ENCODE measurements around the gene IRF8. TPM values are rescaled to one million over a fixed set of nuclear protein-coding genes. Genes with fewer than 3 reads are reported as not detected.

The IRF8 gene
- total RNA-seq, 4 donors from 2014 or later: 1.4 to 13.0 (median 8.8) TPM; not detected in 1

DNA sequence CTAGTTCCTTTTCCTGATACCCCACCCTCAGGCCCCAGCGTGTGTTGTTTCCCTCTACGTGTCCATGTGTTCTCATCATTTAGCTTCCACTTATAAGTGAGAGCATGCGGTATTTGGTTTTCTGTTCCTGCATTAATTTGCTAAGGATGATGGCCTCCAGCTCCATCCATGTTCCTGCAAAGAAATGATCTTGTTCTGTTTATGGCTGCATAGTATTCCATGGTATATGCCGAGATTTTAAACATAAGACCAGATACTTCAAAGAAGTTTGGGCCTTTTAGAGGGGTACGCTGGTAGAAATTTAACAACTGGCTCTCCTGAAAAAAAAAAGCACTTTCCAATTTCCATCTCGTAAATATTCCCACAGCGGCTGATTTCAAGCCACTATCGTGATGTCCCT is 59.8 kb downstream of the IRF8 start:
- H3K27ac ChIP-seq: no peak overlapping the region
- no peak overlapping the region for H3K4me3 ChIP-seq
- DNase-seq: no peak
- no peaks in the 10 kb centered on the region for H3K36me3 ChIP-seq
- TF ChIP-seq CTCF (IDR thresholded peaks at IDR 0.05) (no peak), POLR2A (IDR thresholded peaks at IDR 0.05) (no peak)
- WGBS, 2 donors: 92 to 94% methylated on average over 8 of the region's 8 CpGs
- H3K27me3 ChIP-seq: peaks cover 0 to 42% (median 0%) of the 10 kb centered on the region in 4 donors
- H3K9me3 ChIP-seq: no peaks in the 10 kb centered on the region
- peaks cover 0 to 3% (median 0%) of the 10 kb centered on the region in 3 donors for H3K4me1 ChIP-seq
- intact Hi-C loops (cut with DNase I): no loop called here

DNA sequence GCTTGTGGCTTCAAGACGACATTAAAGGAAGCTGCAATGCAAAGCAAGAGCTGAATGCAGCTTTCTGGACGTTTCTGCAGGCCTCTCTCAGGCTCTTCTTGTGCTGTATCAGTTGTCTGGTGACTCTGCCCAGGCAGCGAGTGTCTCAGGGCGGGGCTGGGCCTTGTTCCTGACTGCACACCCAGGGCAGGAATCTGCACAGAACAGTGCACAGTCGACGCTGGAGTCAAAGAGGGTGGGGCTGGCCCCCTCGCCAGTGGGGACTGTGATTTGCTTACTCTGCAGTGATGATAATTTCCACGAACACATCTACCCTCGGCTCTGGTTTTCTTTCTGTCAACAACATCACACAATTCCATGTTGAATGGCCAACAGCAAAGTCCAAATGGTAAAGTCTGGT is 60.7 kb downstream of the IRF8 start:
- TF ChIP-seq CTCF (IDR thresholded peaks at IDR 0.05) (no peak), POLR2A (IDR thresholded peaks at IDR 0.05) (no peak)
- Histone ChIP-seq H3K27me3 (peaks cover 0 to 36% (median 0%) of the 10 kb centered on the region in 4 donors), H3K27ac (no peak overlapping the region), H3K4me3 (no peak overlapping the region), H3K36me3 (no peaks in the 10 kb centered on the region), H3K9me3 (no peaks in the 10 kb centered on the region), H3K4me1 (peaks cover 0 to 12% (median 0%) of the 10 kb centered on the region in 3 donors)
- no peak for DNase-seq
- intact Hi-C loops (cut with DNase I): no loop called here
- 56 to 63% methylated on average over 9 of the region's 9 CpGs for WGBS, 2 donors

DNA sequence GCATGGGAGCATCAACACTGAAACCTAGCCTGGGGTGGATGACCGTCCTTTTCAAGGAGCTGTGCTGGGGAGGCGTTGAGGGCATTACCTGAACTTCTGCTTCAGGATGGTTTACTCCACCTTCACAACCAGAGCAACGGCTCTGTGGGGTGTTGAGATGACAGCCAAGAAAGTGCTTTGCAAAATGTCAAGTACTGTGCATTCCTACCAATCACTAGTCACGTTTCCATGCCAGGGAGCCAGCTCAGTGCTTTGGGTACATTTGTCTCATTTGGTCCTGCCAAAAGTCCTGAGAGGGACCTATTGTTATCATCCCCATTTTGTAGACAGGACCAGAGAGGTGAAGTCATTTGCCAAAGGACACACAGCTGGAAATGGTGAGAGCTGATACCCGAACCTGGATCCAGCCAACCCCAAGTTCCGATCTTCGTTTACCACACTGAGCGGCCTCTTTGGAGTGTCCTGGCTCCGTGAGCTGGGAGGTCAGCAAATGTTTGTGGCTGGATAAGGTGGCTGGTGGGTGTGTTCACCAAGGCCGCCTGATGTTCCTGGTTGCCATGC is 61.6 kb downstream of the IRF8 start:
- 52 to 66% methylated on average over 7 to 9 of the region's 10 CpGs for WGBS, 2 donors
- no peak overlapping the region for H3K4me3 ChIP-seq
- no peak overlapping the region for H3K27ac ChIP-seq
- intact Hi-C loops (cut with DNase I): no loop called here
- peaks cover 0 to 13% (median 0%) of the 10 kb centered on the region in 3 donors for H3K4me1 ChIP-seq
- H3K36me3 ChIP-seq: no peaks in the 10 kb centered on the region
- no peaks in the 10 kb centered on the region for H3K9me3 ChIP-seq
- DNase-seq: no peak
- no peak for TF ChIP-seq CTCF (IDR thresholded peaks at IDR 0.05)
- TF ChIP-seq POLR2A (IDR thresholded peaks at IDR 0.05): no peak
- peaks cover 0 to 30% (median 0%) of the 10 kb centered on the region in 4 donors for H3K27me3 ChIP-seq

DNA sequence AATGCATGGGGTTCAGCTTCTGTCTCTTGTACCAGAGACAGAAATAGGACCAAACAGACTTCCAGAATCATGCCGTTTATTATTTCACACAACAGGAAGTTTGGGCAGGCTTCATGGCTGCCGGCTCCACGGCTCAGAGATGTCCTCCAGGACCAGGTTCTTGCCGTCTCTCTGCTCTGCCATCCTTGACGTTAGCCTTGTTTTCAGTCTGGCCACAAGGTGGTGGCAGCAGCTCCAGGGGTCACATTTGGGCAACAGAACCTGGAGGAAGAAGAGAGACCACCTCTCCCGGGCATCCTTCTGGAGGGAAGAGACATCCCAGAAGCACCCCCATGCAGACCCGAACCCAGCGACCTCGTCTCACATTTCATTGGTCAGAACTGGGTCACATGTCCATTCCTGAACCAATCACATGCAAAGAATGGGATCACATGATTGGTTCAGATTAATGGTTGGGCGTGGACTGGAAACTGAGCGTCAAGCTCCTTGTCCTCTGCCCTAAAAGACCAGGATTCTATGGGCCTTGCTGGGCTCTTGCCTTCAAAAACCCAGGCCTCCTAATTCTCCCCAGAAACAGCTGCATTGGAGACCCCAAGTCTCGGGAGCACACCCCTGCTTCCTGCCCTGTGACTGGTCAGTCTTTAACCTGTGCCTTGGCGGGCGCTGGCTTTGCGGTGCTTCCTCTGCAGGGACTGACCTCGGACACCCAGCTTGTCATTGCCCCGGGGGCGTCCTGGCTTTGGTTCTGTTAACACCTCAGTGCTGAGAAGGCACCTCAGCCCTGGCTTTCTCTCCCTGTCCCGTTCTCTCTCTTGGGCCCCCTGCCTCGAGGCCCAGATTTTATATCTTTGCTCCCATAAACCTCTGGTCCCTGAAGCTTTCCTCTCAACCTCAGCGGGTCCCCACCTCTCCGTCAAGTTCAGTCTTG is 63.3 kb downstream of the IRF8 start:
- WGBS, 2 donors: 72 to 74% methylated on average over 15 to 18 of the region's 22 CpGs
- DNase-seq: no peak
- H3K36me3 ChIP-seq: no peaks in the 10 kb centered on the region
- intact Hi-C loops (cut with DNase I): no loop called here
- peaks cover 0 to 30% (median 0%) of the 10 kb centered on the region in 4 donors for H3K27me3 ChIP-seq
- H3K4me1 ChIP-seq: peaks cover 0 to 13% (median 0%) of the 10 kb centered on the region in 3 donors
- no peak overlapping the region for H3K27ac ChIP-seq
- TF ChIP-seq POLR2A (IDR thresholded peaks at IDR 0.05): no peak
- TF ChIP-seq CTCF (IDR thresholded peaks at IDR 0.05): no peak
- no peak overlapping the region for H3K4me3 ChIP-seq
- no peaks in the 10 kb centered on the region for H3K9me3 ChIP-seq

GRCh38 chr16:85963753-85964285 is 64.9 kb downstream of the IRF8 start:
- TF ChIP-seq CTCF (IDR thresholded peaks at IDR 0.05) (no peak), POLR2A (IDR thresholded peaks at IDR 0.05) (no peak)
- Histone ChIP-seq H3K36me3 (no peaks in the 10 kb centered on the region), H3K4me1 (peaks cover 0 to 13% (median 0%) of the 10 kb centered on the region in 3 donors), H3K9me3 (no peaks in the 10 kb centered on the region), H3K27ac (peak overlapping the region in 1 of 4 donors; percentile 46), H3K27me3 (peaks cover 0 to 42% (median 0%) of the 10 kb centered on the region in 4 donors), H3K4me3 (no peak overlapping the region)
- DNase-seq: no peak
- intact Hi-C loops (cut with DNase I): no loop called here
- 43 to 56% methylated on average over 6 to 7 of the region's 10 CpGs for WGBS, 2 donors
